ENCODE data around the gene TGFBR3. TPM values are rescaled to one million over a fixed set of nuclear protein-coding genes. Genes with fewer than 3 reads are reported as not detected.

Gene TGFBR3
- polyA plus RNA-seq, 1 donor from 2014 or later, result 2.3 TPM

- Mint-ChIP-seq H3K27ac (no peak overlapping the region), H3K36me3 (no peaks in the 10 kb centered on the region), H3K27me3 (no peaks in the 10 kb centered on the region), H3K4me1 (peaks cover 2 to 5% (median 3%) of the 10 kb centered on the region in 3 donors), H3K9me3 (no peaks in the 10 kb centered on the region), H3K4me3 (no peak overlapping the region)
Measured at GRCh38 chr1:91750398-91750996, 135.5 kb downstream of the TGFBR3 start.

DNA sequence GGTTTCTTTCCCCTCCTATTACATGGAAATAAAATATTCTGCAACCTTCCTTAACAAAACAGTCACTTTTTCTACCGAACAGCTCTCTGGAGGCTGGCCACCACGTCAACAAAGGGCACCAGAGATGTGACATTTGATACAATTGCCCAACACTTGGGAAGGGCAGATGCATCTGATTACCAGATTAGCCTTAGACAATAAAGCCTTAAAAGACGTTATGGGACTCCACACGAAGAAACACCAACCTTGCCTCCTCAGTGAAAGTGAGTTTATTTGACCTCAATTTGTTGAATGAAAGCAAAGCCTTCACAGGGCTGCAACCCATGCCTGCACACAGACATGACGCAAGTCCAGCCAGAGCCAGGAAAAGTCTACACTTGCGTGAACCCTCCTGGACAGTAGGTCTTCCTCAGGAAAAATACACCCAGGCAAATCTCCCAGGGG lies 136.1 kb downstream of the TGFBR3 start:
- Mint-ChIP-seq H3K9me3 (no peaks in the 10 kb centered on the region), H3K4me1 (peaks cover 2 to 5% (median 3%) of the 10 kb centered on the region in 3 donors), H3K4me3 (no peak overlapping the region), H3K27me3 (no peaks in the 10 kb centered on the region), H3K36me3 (no peaks in the 10 kb centered on the region), H3K27ac (no peak overlapping the region)

- Mint-ChIP-seq H3K27me3 (no peaks in the 10 kb centered on the region), H3K27ac (no peak overlapping the region), H3K36me3 (peaks cover 3% of the 10 kb centered on the region), H3K4me3 (no peak overlapping the region), H3K9me3 (no peaks in the 10 kb centered on the region), H3K4me1 (peaks cover 0 to 2% (median 0%) of the 10 kb centered on the region in 3 donors)
Measured at GRCh38 chr1:91747666-91748065, 138.3 kb downstream of the TGFBR3 start.

DNA sequence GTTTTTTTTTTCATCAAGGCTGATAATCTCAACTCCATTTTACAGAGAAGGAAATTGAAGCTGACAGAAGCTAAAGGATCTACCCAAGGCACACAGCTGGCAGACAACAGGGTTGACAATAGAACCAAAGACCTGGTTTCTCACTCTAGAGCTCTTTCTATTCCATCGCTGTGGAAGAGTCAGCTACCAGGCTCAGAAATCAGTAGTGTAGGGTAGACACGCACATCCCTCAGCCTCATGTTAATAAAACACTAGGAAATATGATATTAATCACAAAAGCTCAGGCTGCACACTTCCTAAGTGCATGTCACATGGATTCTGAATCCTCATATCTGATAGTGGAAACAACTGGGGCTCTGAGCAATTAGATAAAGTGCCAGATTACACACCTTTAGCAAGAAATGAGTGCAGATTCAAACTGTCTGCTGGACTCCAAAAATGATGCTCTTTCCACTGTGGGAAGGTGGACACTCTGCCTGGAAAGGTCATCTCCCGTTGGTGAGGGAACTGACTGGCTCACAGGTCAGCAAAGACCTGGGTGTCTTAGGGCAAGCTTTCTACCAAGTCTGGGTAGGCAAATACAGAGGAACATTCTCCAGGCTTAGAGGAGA lies 139.1 kb downstream of the TGFBR3 start:
- peaks cover 3% of the 10 kb centered on the region for H3K36me3 Mint-ChIP-seq

DNA sequence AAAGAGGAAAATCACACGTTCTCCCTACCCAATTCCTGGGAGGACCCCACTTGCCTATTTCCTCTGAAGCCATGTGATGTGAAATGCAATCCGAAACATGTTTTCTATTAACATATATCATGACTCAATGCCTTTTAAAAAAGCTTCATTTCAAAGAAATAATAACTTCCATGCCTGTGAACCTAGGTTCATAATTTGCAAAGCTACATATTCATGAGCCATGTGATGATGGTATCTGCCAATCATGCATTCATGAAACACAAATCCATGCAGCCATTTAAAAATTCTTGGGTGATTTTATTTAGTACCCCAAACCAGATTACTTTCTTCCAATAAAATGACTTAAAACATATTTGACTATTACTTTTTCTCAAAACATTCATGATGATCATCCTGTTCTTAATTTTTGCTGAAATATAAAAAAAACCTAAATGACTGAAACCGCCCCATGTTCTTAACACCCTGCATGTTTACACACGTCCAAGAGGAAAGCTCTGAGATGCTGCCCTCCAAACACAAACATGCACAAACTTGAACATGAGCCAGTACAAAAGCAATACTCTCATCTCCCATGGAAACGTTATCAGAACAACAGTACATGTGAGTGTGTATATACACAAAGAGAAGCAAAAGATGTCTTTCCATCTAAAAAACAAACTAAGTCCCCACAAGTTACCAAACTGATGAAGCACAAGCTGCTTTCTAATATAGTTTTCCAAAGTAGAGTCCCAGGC lies 140.1 kb downstream of the TGFBR3 start:
- no peak overlapping the region for H3K4me3 Mint-ChIP-seq
- no peak overlapping the region for H3K27ac Mint-ChIP-seq
- H3K4me1 Mint-ChIP-seq, result no peaks in the 10 kb centered on the region
- peaks cover 3% of the 10 kb centered on the region for H3K36me3 Mint-ChIP-seq
- H3K27me3 Mint-ChIP-seq, result no peaks in the 10 kb centered on the region
- H3K9me3 Mint-ChIP-seq, result no peaks in the 10 kb centered on the region

More for the DNA sequence above, 139.1 kb downstream of the TGFBR3 start:
- Mint-ChIP-seq H3K27ac (no peak overlapping the region), H3K27me3 (no peaks in the 10 kb centered on the region), H3K9me3 (no peaks in the 10 kb centered on the region), H3K4me3 (no peak overlapping the region), H3K4me1 (no peaks in the 10 kb centered on the region)

- Mint-ChIP-seq H3K4me3 (peak overlapping the region in 1 of 4 donors; percentile 46), H3K36me3 (peaks cover 3% of the 10 kb centered on the region), H3K9me3 (no peaks in the 10 kb centered on the region), H3K27me3 (no peaks in the 10 kb centered on the region), H3K4me1 (no peaks in the 10 kb centered on the region), H3K27ac (no peak overlapping the region)
Measured at GRCh38 chr1:91744953-91745639, 140.9 kb downstream of the TGFBR3 start.

GRCh38 chr1:91742848-91743292 lies 143.1 kb downstream of the TGFBR3 start:
- Mint-ChIP-seq H3K4me1 (no peaks in the 10 kb centered on the region), H3K9me3 (peaks cover 0 to 2% (median 0%) of the 10 kb centered on the region in 3 donors), H3K4me3 (no peak overlapping the region), H3K36me3 (peaks cover 3% of the 10 kb centered on the region), H3K27me3 (no peaks in the 10 kb centered on the region), H3K27ac (no peak overlapping the region)

DNA sequence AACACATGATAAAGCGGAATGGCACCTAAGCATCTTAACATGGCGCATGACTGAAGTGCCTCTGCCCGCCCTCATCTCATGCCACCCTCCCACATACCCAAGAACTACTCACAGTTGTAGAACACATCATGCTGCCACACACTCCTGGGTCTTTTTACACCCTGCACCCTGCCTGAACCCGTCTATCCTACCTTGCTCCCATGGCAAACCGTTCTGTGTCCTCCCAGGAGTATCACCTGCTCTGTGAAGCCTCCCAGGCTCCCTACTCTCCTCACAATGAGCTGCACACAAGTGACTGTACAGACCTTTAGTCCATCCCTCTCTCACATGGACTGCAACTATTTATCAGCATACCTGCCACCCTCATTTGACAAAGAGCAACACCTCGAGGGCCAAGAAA lies 144.0 kb downstream of the TGFBR3 start:
- Mint-ChIP-seq H3K4me1 (no peaks in the 10 kb centered on the region), H3K9me3 (peaks cover 0 to 2% (median 0%) of the 10 kb centered on the region in 3 donors), H3K27ac (no peak overlapping the region), H3K27me3 (no peaks in the 10 kb centered on the region), H3K4me3 (no peak overlapping the region), H3K36me3 (peaks cover 3% of the 10 kb centered on the region)

- H3K27ac Mint-ChIP-seq, result no peak overlapping the region
Measured at GRCh38 chr1:91741301-91741700, 144.7 kb downstream of the TGFBR3 start.

DNA sequence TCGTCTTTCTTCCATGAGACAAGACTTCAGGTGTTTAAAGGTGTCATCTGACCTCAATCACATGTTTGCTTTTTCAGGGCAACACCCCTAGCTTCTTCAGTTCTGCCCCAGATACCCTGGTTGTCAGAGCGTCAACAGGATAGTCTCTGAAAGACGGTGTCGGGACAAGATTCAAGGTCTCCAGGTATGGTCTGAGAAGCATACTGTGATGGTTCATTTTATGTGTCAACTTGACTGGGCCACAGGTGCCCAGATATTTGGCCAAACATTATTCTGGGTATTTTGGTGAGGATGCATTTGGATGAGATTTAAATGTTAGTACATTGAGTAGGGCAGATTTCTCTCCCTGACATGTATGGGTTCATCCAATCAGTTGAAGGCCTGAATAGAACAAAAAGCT lies 148.3 kb downstream of the TGFBR3 start:
- Mint-ChIP-seq H3K36me3 (no peaks in the 10 kb centered on the region), H3K4me1 (no peaks in the 10 kb centered on the region), H3K27me3 (no peaks in the 10 kb centered on the region), H3K4me3 (no peak overlapping the region), H3K27ac (no peak overlapping the region), H3K9me3 (peaks cover 0 to 2% (median 0%) of the 10 kb centered on the region in 3 donors)

More at GRCh38 chr1:91741301-91741700, 144.7 kb downstream of the TGFBR3 start:
- H3K4me1 Mint-ChIP-seq, result no peaks in the 10 kb centered on the region
- no peak overlapping the region for H3K4me3 Mint-ChIP-seq
- H3K9me3 Mint-ChIP-seq, result peaks cover 0 to 2% (median 0%) of the 10 kb centered on the region in 3 donors
- H3K36me3 Mint-ChIP-seq, result peaks cover 3% of the 10 kb centered on the region
- no peaks in the 10 kb centered on the region for H3K27me3 Mint-ChIP-seq

GRCh38 chr1:91736715-91737615 lies 149.0 kb downstream of the TGFBR3 start:
- Mint-ChIP-seq H3K36me3 (no peaks in the 10 kb centered on the region), H3K27me3 (no peaks in the 10 kb centered on the region), H3K27ac (no peak overlapping the region), H3K4me3 (peak overlapping the region in 1 of 4 donors; percentile 58), H3K9me3 (peaks cover 0 to 2% (median 0%) of the 10 kb centered on the region in 3 donors), H3K4me1 (no peaks in the 10 kb centered on the region)

DNA sequence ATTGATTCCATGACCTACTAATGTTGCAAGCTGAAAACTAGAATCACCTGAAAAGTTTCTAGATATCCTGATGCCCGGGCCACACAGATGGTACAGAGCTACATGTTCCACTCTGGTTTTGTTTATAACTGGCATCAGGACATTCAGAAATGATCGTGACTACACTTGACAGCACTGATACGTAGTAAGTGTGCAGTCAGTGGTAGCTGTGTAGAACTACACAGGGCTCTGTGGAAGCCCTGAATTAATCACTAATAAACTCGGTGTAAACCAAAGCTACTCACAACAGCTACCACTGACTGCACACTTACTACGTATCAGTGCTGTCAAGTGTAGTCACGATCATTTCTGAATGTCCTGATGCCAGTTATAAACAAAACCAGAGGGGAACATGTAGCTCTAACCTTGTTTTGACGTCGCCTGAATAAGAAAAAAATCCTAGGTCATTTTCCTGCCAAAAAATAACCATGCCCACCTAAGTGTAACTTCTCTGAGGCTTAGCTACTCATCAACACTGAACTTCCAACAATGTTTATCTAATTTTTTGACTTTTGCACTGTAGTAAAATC lies 149.7 kb downstream of the TGFBR3 start:
- Mint-ChIP-seq H3K36me3 (no peaks in the 10 kb centered on the region), H3K27ac (no peak overlapping the region)

DNA sequence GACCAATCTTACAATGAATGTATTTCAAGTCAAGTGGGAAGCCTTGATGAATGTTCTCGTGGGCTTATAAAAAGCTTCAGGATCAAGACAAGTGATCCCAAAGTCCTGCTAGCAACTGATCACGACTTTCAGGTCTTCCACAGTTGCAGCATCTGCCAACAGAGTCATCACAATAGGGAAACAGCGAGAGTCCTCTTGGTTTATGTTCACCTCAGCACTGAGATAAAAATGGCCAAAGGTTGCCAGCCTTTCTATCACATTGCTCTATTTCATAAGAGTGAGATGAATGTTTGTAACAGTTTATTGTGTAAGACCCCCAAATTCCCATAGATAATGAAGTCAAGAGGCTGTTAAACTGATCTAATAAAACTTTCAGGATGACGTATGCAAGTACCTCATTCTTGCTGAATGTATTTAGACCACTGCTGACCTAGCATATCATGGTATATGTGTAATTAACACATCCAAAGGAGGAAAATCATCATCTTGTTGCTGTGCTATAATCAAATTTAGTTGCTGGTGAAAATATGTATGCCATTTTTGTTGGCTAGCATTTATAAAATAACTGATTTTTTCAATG lies 150.6 kb downstream of the TGFBR3 start:
- peaks cover 5% of the 10 kb centered on the region for H3K27me3 Mint-ChIP-seq
- peaks cover 0 to 2% (median 0%) of the 10 kb centered on the region in 3 donors for H3K9me3 Mint-ChIP-seq
- H3K4me1 Mint-ChIP-seq, result peaks cover 0 to 8% (median 0%) of the 10 kb centered on the region in 3 donors
- no peak overlapping the region for H3K27ac Mint-ChIP-seq
- no peak overlapping the region for H3K4me3 Mint-ChIP-seq
- H3K36me3 Mint-ChIP-seq, result no peaks in the 10 kb centered on the region

More for the DNA sequence above, 149.7 kb downstream of the TGFBR3 start:
- Mint-ChIP-seq H3K4me1 (peaks cover 0 to 7% (median 0%) of the 10 kb centered on the region in 3 donors), H3K27me3 (no peaks in the 10 kb centered on the region), H3K9me3 (peaks cover 0 to 2% (median 0%) of the 10 kb centered on the region in 3 donors), H3K4me3 (peak overlapping the region in 1 of 4 donors; percentile 58)
